Astrocyte (in vitro differentiated cells and primary cell): ENCODE data around the gene MLPH. TPM values are rescaled to one million over a fixed set of nuclear protein-coding genes. Genes with fewer than 3 reads are reported as not detected.

Source experiments
- DNase-seq: peaks from one replicate; pipeline ENCODE4 v3.0.0-alpha.2; 2010; ENCODE audit warnings: low read depth
- FAIRE-seq: peaks from 2 replicates; lab custom pipeline; 2011; peaks lifted over from hg19 to GRCh38; lab: Jason Lieb, UNC
- H2AFZ ChIP-seq: 2 replicates; pipeline ENCODE4 v1.6.0; 2012; ENCODE audit warnings: low read depth, low read length, inconsistent platforms
- H3K27ac ChIP-seq: 2 replicates; pipeline ENCODE4 v1.5.1; 2011; ENCODE audit warnings: low read depth, low read length, inconsistent platforms
- H3K27me3 ChIP-seq: 2 replicates; pipeline ENCODE4 v1.6.0; 2011; ENCODE audit warnings: low read length, inconsistent platforms; ENCODE audit not compliant: insufficient read depth
- H3K36me3 ChIP-seq: 2 replicates; pipeline ENCODE4 v1.5.1; 2011; ENCODE audit warnings: low read length, inconsistent platforms; ENCODE audit not compliant: insufficient read depth
- H3K4me1 ChIP-seq: 2 replicates; pipeline ENCODE4 v1.5.1; 2011; ENCODE audit warnings: low read length, inconsistent platforms; ENCODE audit not compliant: insufficient read depth
- H3K4me2 ChIP-seq: 2 replicates; pipeline ENCODE4 v1.6.0; 2012; ENCODE audit warnings: low read length, inconsistent platforms
- H3K4me3 ChIP-seq: 2 replicates; pipeline ENCODE4 v1.5.1; 2011; ENCODE audit warnings: low read depth, mild to moderate bottlenecking, low read length, inconsistent platforms; ENCODE audit not compliant: insufficient read depth
- H3K79me2 ChIP-seq: 2 replicates; pipeline ENCODE4 v1.6.0; 2012; ENCODE audit warnings: mild to moderate bottlenecking, low read length, inconsistent platforms; ENCODE audit not compliant: insufficient read depth
- H3K9ac ChIP-seq: 2 replicates; pipeline ENCODE4 v1.6.0; 2012; ENCODE audit warnings: mild to moderate bottlenecking, low read length, inconsistent platforms
- H3K9me3 ChIP-seq: 2 replicates; pipeline ENCODE4 v1.5.1; 2012; ENCODE audit warnings: low read depth, mild to moderate bottlenecking, low read length, inconsistent platforms; ENCODE audit not compliant: insufficient read depth
- H4K20me1 ChIP-seq: 2 replicates; pipeline ENCODE4 v1.6.0; 2012; ENCODE audit warnings: low read length, inconsistent platforms; ENCODE audit not compliant: insufficient read depth
- H3K27ac Mint-ChIP-seq: one replicate; pipeline ENCODE4 v1.8.0; 2021; ENCODE audit warnings: mild to moderate bottlenecking, mixed read lengths; ENCODE audit not compliant: unreplicated experiment
- H3K27me3 Mint-ChIP-seq: one replicate; pipeline ENCODE4 v1.8.0; 2021; ENCODE audit warnings: low read depth, mixed read lengths; ENCODE audit not compliant: unreplicated experiment
- H3K36me3 Mint-ChIP-seq: one replicate; pipeline ENCODE4 v1.8.0; 2021; ENCODE audit warnings: low read depth, mixed read lengths; ENCODE audit not compliant: unreplicated experiment
- H3K4me1 Mint-ChIP-seq: one replicate; pipeline ENCODE4 v1.8.0; 2021; ENCODE audit warnings: low read depth, mixed read lengths; ENCODE audit not compliant: unreplicated experiment
- H3K4me3 Mint-ChIP-seq: one replicate; pipeline ENCODE4 v1.8.0; 2021; ENCODE audit warnings: mild to moderate bottlenecking, moderate library complexity, mixed read lengths; ENCODE audit not compliant: unreplicated experiment
- H3K9me3 Mint-ChIP-seq: one replicate; pipeline ENCODE4 v1.8.0; 2021; ENCODE audit warnings: mild to moderate bottlenecking, mixed read lengths; ENCODE audit not compliant: unreplicated experiment
- EZH2 ChIP-seq: IDR thresholded peaks from 2 replicates; pipeline ENCODE4 v1.6.1; 2012; ENCODE audit warnings: mild to moderate bottlenecking, low read length, inconsistent platforms; ENCODE audit not compliant: insufficient read depth
- total RNA-seq: library from RNA; stranded (reverse); gene quantifications from 2 replicates; pipeline ENCODE4 v1.2.1, GENCODE V29; 2021
- TF ChIP-seq, protein P1 (sequence below): IDR thresholded peaks from 2 replicates; pipeline ENCODE4 v1.5.1; 2011; ENCODE audit warnings: low read depth, mild to moderate bottlenecking, inconsistent platforms, low read length, moderate library complexity; ENCODE audit not compliant: insufficient read depth

MLPH gene
- total RNA-seq, 1 donor from 2014 or later, result 14.2 TPM

DNA sequence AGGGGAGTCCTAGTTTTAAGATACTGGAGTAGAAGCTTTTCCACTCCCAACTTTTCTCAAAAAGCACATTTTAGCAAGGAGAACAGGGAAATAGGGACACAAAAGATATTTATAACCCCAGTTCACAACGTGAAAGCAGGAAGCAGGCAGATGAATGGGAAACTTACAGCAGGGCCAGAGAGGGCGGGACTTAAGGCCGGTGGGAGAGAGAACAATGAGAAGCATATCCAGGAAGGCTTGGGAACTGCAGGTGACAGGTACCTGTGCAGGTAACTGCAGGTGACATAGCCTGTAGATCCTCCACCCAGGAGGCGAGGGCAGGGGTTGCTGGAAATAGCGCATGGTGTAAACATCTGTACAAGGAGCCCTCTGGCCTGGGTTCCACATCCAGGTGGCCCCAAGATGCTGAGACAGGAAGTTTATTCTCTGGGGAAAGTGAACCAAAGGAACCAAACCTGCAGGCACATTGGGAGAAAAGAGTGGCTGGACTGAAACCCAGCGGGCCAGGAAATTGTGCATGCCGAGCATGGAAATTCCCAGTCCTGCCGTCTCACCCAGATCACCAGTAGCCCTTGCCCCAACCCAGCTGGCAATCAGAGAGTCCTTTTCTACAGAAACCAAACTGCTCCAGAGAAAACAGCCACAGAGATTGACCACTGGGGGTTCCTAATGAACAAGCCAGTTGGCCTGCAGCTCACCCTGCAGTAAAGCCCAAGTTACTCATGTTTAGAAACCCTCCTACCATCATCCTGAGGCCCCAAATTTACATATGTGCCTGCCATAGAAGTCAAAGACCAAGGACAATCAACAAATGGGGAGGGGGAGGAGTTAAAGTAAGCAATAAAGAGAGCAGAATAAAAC, 48.7 kb upstream of the MLPH start:
- TF ChIP-seq, protein P1, sequence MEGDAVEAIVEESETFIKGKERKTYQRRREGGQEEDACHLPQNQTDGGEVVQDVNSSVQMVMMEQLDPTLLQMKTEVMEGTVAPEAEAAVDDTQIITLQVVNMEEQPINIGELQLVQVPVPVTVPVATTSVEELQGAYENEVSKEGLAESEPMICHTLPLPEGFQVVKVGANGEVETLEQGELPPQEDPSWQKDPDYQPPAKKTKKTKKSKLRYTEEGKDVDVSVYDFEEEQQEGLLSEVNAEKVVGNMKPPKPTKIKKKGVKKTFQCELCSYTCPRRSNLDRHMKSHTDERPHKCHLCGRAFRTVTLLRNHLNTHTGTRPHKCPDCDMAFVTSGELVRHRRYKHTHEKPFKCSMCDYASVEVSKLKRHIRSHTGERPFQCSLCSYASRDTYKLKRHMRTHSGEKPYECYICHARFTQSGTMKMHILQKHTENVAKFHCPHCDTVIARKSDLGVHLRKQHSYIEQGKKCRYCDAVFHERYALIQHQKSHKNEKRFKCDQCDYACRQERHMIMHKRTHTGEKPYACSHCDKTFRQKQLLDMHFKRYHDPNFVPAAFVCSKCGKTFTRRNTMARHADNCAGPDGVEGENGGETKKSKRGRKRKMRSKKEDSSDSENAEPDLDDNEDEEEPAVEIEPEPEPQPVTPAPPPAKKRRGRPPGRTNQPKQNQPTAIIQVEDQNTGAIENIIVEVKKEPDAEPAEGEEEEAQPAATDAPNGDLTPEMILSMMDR, result peak; percentile 4
- TF ChIP-seq EZH2, result no peak
- H3K27me3 ChIP-seq, result no peaks in the 10 kb centered on the region
- H3K4me2 ChIP-seq, result no peak overlapping the region
- DNase-seq (no peak), FAIRE-seq (no peak)
- no peak overlapping the region for H3K4me3 ChIP-seq
- H3K9me3 ChIP-seq, result no peaks in the 10 kb centered on the region
- H3K79me2 ChIP-seq, result peaks cover 7% of the 10 kb centered on the region
- H2AFZ ChIP-seq, result no peak overlapping the region
- H4K20me1 ChIP-seq, result no peaks in the 10 kb centered on the region
- Mint-ChIP-seq H3K4me1 (peaks cover 53% of the 10 kb centered on the region), H3K4me3 (no peak overlapping the region), H3K27ac (peak overlapping the region; percentile 36), H3K36me3 (peaks cover 3% of the 10 kb centered on the region), H3K9me3 (no peaks in the 10 kb centered on the region), H3K27me3 (no peaks in the 10 kb centered on the region)
- no peaks in the 10 kb centered on the region for H3K36me3 ChIP-seq
- no peak overlapping the region for H3K9ac ChIP-seq
- H3K4me1 ChIP-seq, result peaks cover 59% of the 10 kb centered on the region
- no peak overlapping the region for H3K27ac ChIP-seq

DNA sequence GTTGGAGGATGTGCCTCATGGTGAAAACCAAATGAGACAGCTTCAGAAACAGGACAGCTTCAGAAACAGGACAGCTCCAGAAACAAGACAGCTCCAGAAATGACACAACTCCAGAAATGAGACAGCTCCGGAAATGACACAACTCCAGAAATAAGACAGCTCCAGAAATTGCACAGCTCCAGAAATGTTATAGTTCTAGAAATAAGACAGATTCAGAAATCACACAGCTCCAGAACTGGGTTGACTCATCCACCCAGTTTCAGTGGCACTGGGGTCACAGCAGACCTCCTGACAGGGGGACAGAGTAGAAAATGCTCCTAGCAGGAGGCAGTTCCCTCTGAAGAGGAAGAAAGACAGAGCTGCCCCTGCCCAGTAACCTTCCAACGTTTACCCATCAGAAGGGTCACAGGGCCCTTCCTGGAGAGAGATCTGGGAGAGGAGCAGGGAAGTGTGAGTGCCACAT, 46.2 kb upstream of the MLPH start:
- no peaks in the 10 kb centered on the region for H3K9me3 ChIP-seq
- peak overlapping the region; percentile 45 for H3K9ac ChIP-seq
- Mint-ChIP-seq H3K4me1 (peaks cover 34% of the 10 kb centered on the region), H3K9me3 (no peaks in the 10 kb centered on the region), H3K4me3 (no peak overlapping the region), H3K36me3 (peaks cover 3% of the 10 kb centered on the region), H3K27me3 (peaks cover 3% of the 10 kb centered on the region), H3K27ac (peak overlapping the region; percentile 37)
- no peak for TF ChIP-seq EZH2
- TF ChIP-seq, protein P1, result no peak
- H2AFZ ChIP-seq, result no peak overlapping the region
- H4K20me1 ChIP-seq, result no peaks in the 10 kb centered on the region
- H3K4me2 ChIP-seq, result peak overlapping the region; percentile 58
- no peaks in the 10 kb centered on the region for H3K36me3 ChIP-seq
- no peaks in the 10 kb centered on the region for H3K27me3 ChIP-seq
- H3K4me3 ChIP-seq, result no peak overlapping the region
- H3K4me1 ChIP-seq, result peaks cover 34% of the 10 kb centered on the region
- DNase-seq, result no peak
- H3K27ac ChIP-seq, result peak overlapping the region; percentile 42
- no peak for FAIRE-seq
- no peaks in the 10 kb centered on the region for H3K79me2 ChIP-seq
